H9 (cell line): Measurements from ENCODE around the gene PLCB1. TPM values are rescaled to one million over a fixed set of nuclear protein-coding genes. Genes with fewer than 3 reads are reported as not detected.

Experiments
- DNase-seq: peaks from one replicate; pipeline ENCODE4 v3.0.0-alpha.2; 2017
- H2AFZ ChIP-seq: one replicate; pipeline ENCODE4 v1.6.1; 2013; ENCODE audit warnings: mild to moderate bottlenecking, low read length, control low read depth, moderate library complexity
- H2AK5ac ChIP-seq: 2 replicates; pipeline ENCODE4 v1.6.1; 2013; ENCODE audit warnings: low read length, control low read depth, mixed read lengths; ENCODE audit not compliant: insufficient read length
- H2BK120ac ChIP-seq: one replicate; pipeline ENCODE4 v1.6.1; 2013; ENCODE audit warnings: low read depth, mild to moderate bottlenecking, low read length, control low read depth, inconsistent platforms; ENCODE audit not compliant: poor library complexity, severe bottlenecking
- H2BK12ac ChIP-seq: 2 replicates; pipeline ENCODE4 v1.6.1; 2013; ENCODE audit warnings: low read length, control low read depth, mixed read lengths, low read depth; ENCODE audit not compliant: insufficient read length
- H2BK15ac ChIP-seq: 2 replicates; pipeline ENCODE4 v1.6.1; 2013; ENCODE audit warnings: low read depth, low read length, control low read depth
- H2BK20ac ChIP-seq: one replicate; pipeline ENCODE4 v1.6.1; 2013; ENCODE audit warnings: low read depth, mild to moderate bottlenecking, low read length, control low read depth, inconsistent platforms; ENCODE audit not compliant: poor library complexity, severe bottlenecking
- H2BK5ac ChIP-seq: 2 replicates; pipeline ENCODE4 v1.6.1; 2013; ENCODE audit warnings: low read length, control low read depth, mixed read lengths; ENCODE audit not compliant: insufficient read length
- H3K14ac ChIP-seq: 2 replicates; pipeline ENCODE4 v1.6.1; 2013; ENCODE audit warnings: low read length, control low read depth; ENCODE audit not compliant: insufficient read depth
- H3K18ac ChIP-seq: 2 replicates; pipeline ENCODE4 v1.6.1; 2013; ENCODE audit warnings: low read depth, mild to moderate bottlenecking, mixed read lengths, low read length, control low read depth; ENCODE audit not compliant: insufficient read length
- H3K23ac ChIP-seq: 2 replicates; pipeline ENCODE4 v1.6.1; 2013; ENCODE audit warnings: low read length, control low read depth, mixed read lengths, low read depth; ENCODE audit not compliant: insufficient read length
- H3K23me2 ChIP-seq: 2 replicates; pipeline ENCODE4 v1.6.1; 2013; ENCODE audit warnings: low read depth, mild to moderate bottlenecking, mixed read lengths, low read length, control low read depth; ENCODE audit not compliant: insufficient read length, poor library complexity, severe bottlenecking
- H3K27ac ChIP-seq: 2 replicates; pipeline ENCODE4 v1.5.1; 2013; ENCODE audit warnings: low read length, control low read depth, mixed read lengths, low read depth; ENCODE audit not compliant: insufficient read length
- H3K27me3 ChIP-seq: 2 replicates; pipeline ENCODE4 v1.6.1; 2013; ENCODE audit warnings: low read length, control low read depth, inconsistent platforms; ENCODE audit not compliant: insufficient read depth
- H3K4ac ChIP-seq: 2 replicates; pipeline ENCODE4 v1.6.1; 2013; ENCODE audit warnings: low read depth, mild to moderate bottlenecking, control low read depth, inconsistent platforms, low read length, moderate library complexity
- H3K4me1 ChIP-seq: 2 replicates; pipeline ENCODE4 v1.6.1; 2013; ENCODE audit warnings: low read length, control low read depth, inconsistent platforms; ENCODE audit not compliant: insufficient read depth
- H3K4me2 ChIP-seq: 2 replicates; pipeline ENCODE4 v1.6.1; 2013; ENCODE audit warnings: low read length, control low read depth, mixed read lengths; ENCODE audit not compliant: insufficient read length, insufficient read depth
- H3K56ac ChIP-seq: 2 replicates; pipeline ENCODE4 v1.6.1; 2013; ENCODE audit warnings: low read depth, mild to moderate bottlenecking, mixed read lengths, low read length, control low read depth; ENCODE audit not compliant: insufficient read length
- H3K79me1 ChIP-seq: 2 replicates; pipeline ENCODE4 v1.6.1; 2013; ENCODE audit warnings: low read depth, mild to moderate bottlenecking, moderate library complexity, low read length, control low read depth, inconsistent platforms; ENCODE audit not compliant: insufficient read depth, poor library complexity, severe bottlenecking
- H3K79me2 ChIP-seq: 2 replicates; pipeline ENCODE4 v1.6.1; 2013; ENCODE audit warnings: low read length, control low read depth, inconsistent platforms; ENCODE audit not compliant: insufficient read depth
- H3K9ac ChIP-seq: 2 replicates; pipeline ENCODE4 v1.6.1; 2013; ENCODE audit warnings: low read length, control low read depth, mixed read lengths; ENCODE audit not compliant: insufficient read length; ENCODE audit errors: extremely low read depth
- H3K9me3 ChIP-seq: one replicate; pipeline ENCODE4 v1.6.1; 2013; ENCODE audit warnings: low read depth, low read length, inconsistent platforms; ENCODE audit not compliant: control insufficient read depth
- H3T11ph ChIP-seq: one replicate; pipeline ENCODE4 v1.6.1; 2013; ENCODE audit warnings: mild to moderate bottlenecking, low read length, control low read depth, inconsistent platforms
- H4K20me1 ChIP-seq: one replicate; pipeline ENCODE4 v1.6.1; 2013; ENCODE audit not compliant: control insufficient read depth, insufficient read length, insufficient read depth
- H4K5ac ChIP-seq: 2 replicates; pipeline ENCODE4 v1.6.1; 2013; ENCODE audit warnings: low read depth, mild to moderate bottlenecking, mixed read lengths, low read length, control low read depth; ENCODE audit not compliant: insufficient read length
- H4K8ac ChIP-seq: replicated peaks from 2 replicates; pipeline ENCODE4 v1.6.1; 2013; ENCODE audit warnings: low read length, control low read depth, mixed read lengths, low read depth; ENCODE audit not compliant: insufficient read length
- H4K91ac ChIP-seq: 2 replicates; pipeline ENCODE4 v1.6.1; 2013; ENCODE audit warnings: low read depth, mild to moderate bottlenecking, moderate library complexity, mixed read lengths, low read length, control low read depth; ENCODE audit not compliant: insufficient read length
- H3K27ac Mint-ChIP-seq, 3 experiments: 2 replicates in 2 of 3; 3 replicates in 1 of 3; pipeline ENCODE4 v1.8.0; 2020 to 2021; ENCODE audit warnings: mixed read lengths in 3 of 3, mild to moderate bottlenecking in 1 of 3, moderate library complexity in 1 of 3
- H3K27me3 Mint-ChIP-seq: 2 replicates; pipeline ENCODE4 v1.8.0; 2021; ENCODE audit warnings: low read depth, mild to moderate bottlenecking, moderate library complexity, mixed read lengths
- H3K36me3 Mint-ChIP-seq, 3 experiments: 2 replicates in 2 of 3; 3 replicates in 1 of 3; pipeline ENCODE4 v1.8.0; 2020 to 2021; ENCODE audit warnings: low read depth in 3 of 3, mixed read lengths in 3 of 3; ENCODE audit not compliant: insufficient read depth in 1 of 3
- H3K4me1 Mint-ChIP-seq, 2 experiments: 2 replicates each; pipeline ENCODE4 v1.8.0; 2020; ENCODE audit warnings: mixed read lengths in 2 of 2
- H3K4me3 Mint-ChIP-seq, 2 experiments: 2 replicates in 1 of 2; 3 replicates in 1 of 2; pipeline ENCODE4 v1.8.0; 2020 to 2021; ENCODE audit warnings: mild to moderate bottlenecking in 2 of 2, mixed read lengths in 2 of 2, moderate library complexity in 1 of 2
- H3K9me3 Mint-ChIP-seq, 2 experiments: 2 replicates in 1 of 2; 3 replicates in 1 of 2; pipeline ENCODE4 v1.8.0; 2020; ENCODE audit warnings: mild to moderate bottlenecking in 2 of 2, mixed read lengths in 2 of 2, moderate library complexity in 1 of 2
- CTCF ChIP-seq: fragments of 200-600 bp; sonication (generic); conservative IDR thresholded peaks from 3 replicates; pipeline ENCODE4 v1.8.0; 2021; ENCODE audit warnings: antibody characterized with exemption, mild to moderate bottlenecking
- WGBS: extraction: QIAGEN DNeasy Blood & Tissue Kit; methylation state at CpG from one replicate; pipeline ENCODE4 v1.1.7; 2013; ENCODE audit warnings: missing lambda C conversion rate, low lambda C conversion rate, mixed read lengths; ENCODE audit not compliant: insufficient read length; ENCODE audit errors: extremely low coverage; 5-methylcytosine and 5-hydroxymethylcytosine counted together
- total RNA-seq: library from RNA; stranded (reverse); gene quantifications from 2 replicates; pipeline ENCODE4 v1.2.1, GENCODE V29; 2021

Gene PLCB1
- total RNA-seq, 1 experiment from 2014 or later, result 11.5 TPM

- no peak overlapping the region for H2AK5ac ChIP-seq
- WGBS, result no CpG with 5 or more reads among the region's 8 CpGs
- H3K4me2 ChIP-seq, result no peak overlapping the region
- no peak overlapping the region for H4K91ac ChIP-seq
- H3K27me3 ChIP-seq, result no peaks in the 10 kb centered on the region
- no peak overlapping the region for H3K56ac ChIP-seq
- H3K27ac Mint-ChIP-seq, result no peak overlapping the region
- H3K9me3 ChIP-seq, result no peaks in the 10 kb centered on the region
- no peaks in the 10 kb centered on the region; the same call in 1 of the 2 replicates for H3K4me1 ChIP-seq
- no peak overlapping the region for H3T11ph ChIP-seq
- no peak overlapping the region for H2BK5ac ChIP-seq
- no peak overlapping the region for H2BK120ac ChIP-seq
- H3K27ac ChIP-seq, result no peak overlapping the region
- no peaks in the 10 kb centered on the region for H3K23me2 ChIP-seq
- no peak overlapping the region for H2BK20ac ChIP-seq
- no peaks in the 10 kb centered on the region for H3K79me1 ChIP-seq
- H3K18ac ChIP-seq, result no peak overlapping the region
- no peak overlapping the region for H4K8ac ChIP-seq
- H3K9me3 Mint-ChIP-seq, result no peaks in the 10 kb centered on the region
- no peak overlapping the region for H3K4ac ChIP-seq
- no peaks in the 10 kb centered on the region for H3K79me2 ChIP-seq
- no peaks in the 10 kb centered on the region; the same call in 1 of the 2 replicates for H3K27me3 Mint-ChIP-seq
- no peak overlapping the region for H4K5ac ChIP-seq
- no peak overlapping the region for H3K14ac ChIP-seq
- no peak overlapping the region for H2BK15ac ChIP-seq
- no peak overlapping the region for H3K9ac ChIP-seq
- no peak overlapping the region for H2AFZ ChIP-seq
- no peak overlapping the region for H3K23ac ChIP-seq
- H3K4me3 Mint-ChIP-seq, result no peak overlapping the region
- H2BK12ac ChIP-seq, result no peak overlapping the region
- no peaks in the 10 kb centered on the region for H4K20me1 ChIP-seq
- no peak for TF ChIP-seq CTCF
- peaks cover 27 to 31% of the 10 kb centered on the region in 2 experiments for H3K4me1 Mint-ChIP-seq
- H3K36me3 Mint-ChIP-seq, result no peaks in the 10 kb centered on the region
- DNase-seq, result no peak
Measured at GRCh38 chr20:8215361-8215781, 83.3 kb downstream of the PLCB1 start.
